ENCODE data around the gene C4BPB.

DNA sequence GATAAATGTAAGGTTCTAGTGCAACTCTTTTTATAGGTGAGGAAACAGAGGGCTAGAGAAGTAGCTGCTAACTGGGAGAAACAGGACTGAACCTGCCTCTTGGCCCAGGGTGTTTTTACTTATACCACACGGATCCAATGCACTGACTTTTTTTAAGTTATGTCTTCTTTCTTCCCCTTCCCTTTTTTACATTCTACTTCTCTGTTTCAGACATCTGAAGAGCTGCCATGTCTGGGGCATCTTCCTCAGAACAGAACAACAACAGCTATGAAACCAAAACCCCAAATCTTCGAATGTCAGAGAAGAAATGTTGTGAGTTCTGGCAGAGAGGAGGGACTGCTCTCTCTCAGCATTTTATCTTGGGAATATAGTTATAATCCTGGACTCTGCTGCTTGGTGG lies 34.2 kb upstream of the C4BPB start:
- no peak for TF ChIP-seq FOSL1 (IDR thresholded peaks at IDR 0.05; ENCODE audit: insufficient read depth, low read depth, low read length)
- TF ChIP-seq, protein P1, sequence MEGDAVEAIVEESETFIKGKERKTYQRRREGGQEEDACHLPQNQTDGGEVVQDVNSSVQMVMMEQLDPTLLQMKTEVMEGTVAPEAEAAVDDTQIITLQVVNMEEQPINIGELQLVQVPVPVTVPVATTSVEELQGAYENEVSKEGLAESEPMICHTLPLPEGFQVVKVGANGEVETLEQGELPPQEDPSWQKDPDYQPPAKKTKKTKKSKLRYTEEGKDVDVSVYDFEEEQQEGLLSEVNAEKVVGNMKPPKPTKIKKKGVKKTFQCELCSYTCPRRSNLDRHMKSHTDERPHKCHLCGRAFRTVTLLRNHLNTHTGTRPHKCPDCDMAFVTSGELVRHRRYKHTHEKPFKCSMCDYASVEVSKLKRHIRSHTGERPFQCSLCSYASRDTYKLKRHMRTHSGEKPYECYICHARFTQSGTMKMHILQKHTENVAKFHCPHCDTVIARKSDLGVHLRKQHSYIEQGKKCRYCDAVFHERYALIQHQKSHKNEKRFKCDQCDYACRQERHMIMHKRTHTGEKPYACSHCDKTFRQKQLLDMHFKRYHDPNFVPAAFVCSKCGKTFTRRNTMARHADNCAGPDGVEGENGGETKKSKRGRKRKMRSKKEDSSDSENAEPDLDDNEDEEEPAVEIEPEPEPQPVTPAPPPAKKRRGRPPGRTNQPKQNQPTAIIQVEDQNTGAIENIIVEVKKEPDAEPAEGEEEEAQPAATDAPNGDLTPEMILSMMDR (IDR thresholded peaks at IDR 0.05; ENCODE audit: control extremely low read depth in 1 of 3, insufficient read depth in 1 of 3, low read depth in 1 of 3, low read length in 3 of 3): no peak
- no peak for TF ChIP-seq EZH2 (IDR thresholded peaks at IDR 0.05; ENCODE audit: low read depth, low read length, severe bottlenecking)
- TF ChIP-seq RAD21 (IDR thresholded peaks at IDR 0.05 in 1 of 2, conservative IDR thresholded peaks at IDR 0.05 in 1 of 2; ENCODE audit: low read depth in 2 of 2, low read length in 2 of 2): no peak
- TF ChIP-seq POU5F1 (IDR thresholded peaks at IDR 0.05; ENCODE audit: low read depth, low read length): no peak
- TF ChIP-seq CEBPB (IDR thresholded peaks at IDR 0.05; ENCODE audit: low read depth, low read length): no peak
- no peak for TF ChIP-seq EP300 (IDR thresholded peaks at IDR 0.05; ENCODE audit: borderline replicate concordance in 1 of 2, low read depth in 2 of 2, low read length in 2 of 2)
- TF ChIP-seq POLR2A (IDR thresholded peaks at IDR 0.05; ENCODE audit: control extremely low read depth in 1 of 2, low read depth in 2 of 2, low read length in 2 of 2): no peak
- TF ChIP-seq, protein P2, sequence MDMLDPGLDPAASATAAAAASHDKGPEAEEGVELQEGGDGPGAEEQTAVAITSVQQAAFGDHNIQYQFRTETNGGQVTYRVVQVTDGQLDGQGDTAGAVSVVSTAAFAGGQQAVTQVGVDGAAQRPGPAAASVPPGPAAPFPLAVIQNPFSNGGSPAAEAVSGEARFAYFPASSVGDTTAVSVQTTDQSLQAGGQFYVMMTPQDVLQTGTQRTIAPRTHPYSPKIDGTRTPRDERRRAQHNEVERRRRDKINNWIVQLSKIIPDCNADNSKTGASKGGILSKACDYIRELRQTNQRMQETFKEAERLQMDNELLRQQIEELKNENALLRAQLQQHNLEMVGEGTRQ (IDR thresholded peaks at IDR 0.05; ENCODE audit: low read length): no peak
- TF ChIP-seq CBX5 (IDR thresholded peaks at IDR 0.05; ENCODE audit: low read depth, low read length): no peak
- no peak for TF ChIP-seq POLR2AphosphoS5 (IDR thresholded peaks at IDR 0.05; ENCODE audit: low read depth, low read length)
- TF ChIP-seq, protein P3, sequence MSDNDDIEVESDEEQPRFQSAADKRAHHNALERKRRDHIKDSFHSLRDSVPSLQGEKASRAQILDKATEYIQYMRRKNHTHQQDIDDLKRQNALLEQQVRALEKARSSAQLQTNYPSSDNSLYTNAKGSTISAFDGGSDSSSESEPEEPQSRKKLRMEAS (IDR thresholded peaks at IDR 0.05): no peak
- TF ChIP-seq, protein P4, sequence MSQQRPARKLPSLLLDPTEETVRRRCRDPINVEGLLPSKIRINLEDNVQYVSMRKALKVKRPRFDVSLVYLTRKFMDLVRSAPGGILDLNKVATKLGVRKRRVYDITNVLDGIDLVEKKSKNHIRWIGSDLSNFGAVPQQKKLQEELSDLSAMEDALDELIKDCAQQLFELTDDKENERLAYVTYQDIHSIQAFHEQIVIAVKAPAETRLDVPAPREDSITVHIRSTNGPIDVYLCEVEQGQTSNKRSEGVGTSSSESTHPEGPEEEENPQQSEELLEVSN (IDR thresholded peaks at IDR 0.05): no peak
- no peak for TF ChIP-seq HDAC2 (IDR thresholded peaks at IDR 0.05; ENCODE audit: borderline replicate concordance in 1 of 2, low read depth in 2 of 2, low read length in 2 of 2)

Data from H1 (cell line).